Kidney (tissue), 14 donors: Measurements from ENCODE around the gene STRADA. TPM values are rescaled to one million over a fixed set of nuclear protein-coding genes. Genes with fewer than 3 reads are reported as not detected.

ENCODE experiments used
- DNase-seq, 5 donors: peaks; one replicate each; pipeline ENCODE4 v3.0.0-alpha.2; 2013 to 2020
- FAIRE-seq: peaks from 2 replicates; lab custom pipeline; 2012; peaks lifted over from hg19 to GRCh38; lab: Jason Lieb, UNC
- H3K27ac ChIP-seq, 2 donors: one replicate each; pipeline ENCODE4 v1.7.0; 2013; ENCODE audit warnings: low read depth in 2 of 2, low read length in 2 of 2, inconsistent platforms in 1 of 2
- H3K27me3 ChIP-seq: one replicate; pipeline ENCODE4 v1.7.1; 2013; ENCODE audit warnings: low read length, inconsistent platforms; ENCODE audit not compliant: control insufficient read depth, insufficient read depth
- H3K36me3 ChIP-seq, 3 donors: one replicate each; pipeline versions ENCODE4 v1.7.0 to v1.7.1; 2013; ENCODE audit warnings: low read length in 3 of 3, control low read depth in 1 of 3, inconsistent platforms in 1 of 3; ENCODE audit not compliant: insufficient read depth in 3 of 3, control insufficient read depth in 2 of 3
- H3K4me1 ChIP-seq, 3 donors: one replicate each; pipeline versions ENCODE4 v1.7.0 to v1.7.1; 2013; ENCODE audit warnings: low read length in 3 of 3, inconsistent platforms in 1 of 3, low read depth in 1 of 3; ENCODE audit not compliant: control insufficient read depth in 2 of 3, insufficient read depth in 2 of 3
- H3K4me3 ChIP-seq, 3 donors: one replicate each; pipeline versions ENCODE4 v1.7.0 to v1.8.1; 2013; ENCODE audit warnings: low read length in 3 of 3, control low read depth in 1 of 3, inconsistent platforms in 1 of 3
- H3K9ac ChIP-seq, 3 donors: one replicate each; pipeline versions ENCODE4 v1.7.0 to v1.7.1; 2013; ENCODE audit warnings: low read length in 3 of 3, control low read depth in 1 of 3, inconsistent platforms in 1 of 3
- H3K9me3 ChIP-seq, 3 donors: one replicate each; pipeline versions ENCODE4 v1.7.0 to v1.7.1; 2013; ENCODE audit warnings: low read length in 3 of 3, control low read depth in 1 of 3, inconsistent platforms in 1 of 3; ENCODE audit not compliant: control insufficient read depth in 2 of 3, insufficient read depth in 1 of 3
- CTCF ChIP-seq: IDR thresholded peaks from 3 replicates; pipeline ENCODE4 v1.5.1; 2012; ENCODE audit warnings: mild to moderate bottlenecking, moderate library complexity, borderline replicate concordance; ENCODE audit not compliant: insufficient read depth; ENCODE audit errors: extremely low read depth
- intact Hi-C: fragments of 100-400 bp; cut with DNase I; formaldehyde crosslinking; loops from one replicate; pipeline ENCODE4 v1.11.1; 2022
- polyA plus RNA-seq: library from polyadenylated mRNA; stranded (reverse); fragments of 350-450 nt; fragmentation: Illumina TruSeq; extraction: RNeasy Lipid Tissue Mini Kit (QIAGEN cat#74804); gene quantifications from one replicate; pipeline ENCODE4 v1.2.3, GENCODE V29; 2014; ENCODE audit warnings: low read depth, low replicate concordance; ENCODE audit not compliant: insufficient read depth
- total RNA-seq: library from RNA; stranded (reverse); fragmentation: NEBNext Ultra II Directional; extraction: Animal tissue kit (Norgen Biotek cat#: 25700); gene quantifications from one replicate; pipeline ENCODE4 v1.2.1, GENCODE V29; 2021
- donor health status: control.
- donor health status: control.
- donor health status: control.
- donor health status: control.
- donor health status: control.
- donor health status: DM: yes; HTN: yes; CAD: no.
- donor health status: Normal renal cell carcinoma (clear cell type).

The STRADA gene
- total and polyA plus RNA-seq, 2 donors from 2014 or later, result 25.7 to 38.9 TPM

- Histone ChIP-seq H3K27ac (no peak overlapping the region), H3K27me3 (no peaks in the 10 kb centered on the region), H3K4me3 (no peak overlapping the region), H3K4me1 (peaks cover 0 to 2% (median 0%) of the 10 kb centered on the region in 3 donors), H3K9ac (no peak overlapping the region), H3K36me3 (peaks cover 0 to 21% (median 20%) of the 10 kb centered on the region in 3 donors), H3K9me3 (no peaks in the 10 kb centered on the region)
- DNase-seq (peak in 1 of 5 donors; percentile 75), FAIRE-seq (no peak)
- intact Hi-C loops, result no loop called here
- no peak for TF ChIP-seq CTCF
Observed at GRCh38 chr17:63704259-63704576, 37.4 kb downstream of the STRADA start.

GRCh38 chr17:63703556-63704258, 37.9 kb downstream of the STRADA start:
- Histone ChIP-seq H3K36me3 (peaks cover 0 to 18% (median 15%) of the 10 kb centered on the region in 3 donors), H3K4me1 (peaks cover 0 to 2% (median 0%) of the 10 kb centered on the region in 3 donors), H3K27ac (no peak overlapping the region), H3K9ac (no peak overlapping the region), H3K27me3 (no peaks in the 10 kb centered on the region), H3K9me3 (no peaks in the 10 kb centered on the region), H3K4me3 (no peak overlapping the region)
- DNase-seq (no peak), FAIRE-seq (no peak)
- intact Hi-C loops, result no loop called here
- no peak for TF ChIP-seq CTCF

GRCh38 chr17:63703029-63703428, 38.6 kb downstream of the STRADA start:
- peaks cover 0 to 2% (median 0%) of the 10 kb centered on the region in 3 donors for H3K4me1 ChIP-seq
- TF ChIP-seq CTCF, result no peak
- DNase-seq (no peak), FAIRE-seq (no peak)
- H3K36me3 ChIP-seq, result peaks cover 0 to 18% (median 10%) of the 10 kb centered on the region in 3 donors
- H3K4me3 ChIP-seq, result no peak overlapping the region
- no peak overlapping the region for H3K27ac ChIP-seq
- intact Hi-C loops, result no loop called here
- H3K27me3 ChIP-seq, result no peaks in the 10 kb centered on the region
- no peak overlapping the region for H3K9ac ChIP-seq
- H3K9me3 ChIP-seq, result no peaks in the 10 kb centered on the region

GRCh38 chr17:63702721-63703015, 38.9 kb downstream of the STRADA start:
- Histone ChIP-seq H3K4me3 (no peak overlapping the region), H3K4me1 (peaks cover 0 to 5% (median 0%) of the 10 kb centered on the region in 3 donors), H3K36me3 (peaks cover 0 to 18% (median 10%) of the 10 kb centered on the region in 3 donors), H3K27me3 (no peaks in the 10 kb centered on the region), H3K9ac (no peak overlapping the region), H3K9me3 (no peaks in the 10 kb centered on the region), H3K27ac (no peak overlapping the region)
- no peak for TF ChIP-seq CTCF
- no peak for FAIRE-seq
- no peak for DNase-seq
- intact Hi-C loops, result no loop called here
